ENCODE measurements around the gene AUTS2.

The AUTS2 gene

DNA sequence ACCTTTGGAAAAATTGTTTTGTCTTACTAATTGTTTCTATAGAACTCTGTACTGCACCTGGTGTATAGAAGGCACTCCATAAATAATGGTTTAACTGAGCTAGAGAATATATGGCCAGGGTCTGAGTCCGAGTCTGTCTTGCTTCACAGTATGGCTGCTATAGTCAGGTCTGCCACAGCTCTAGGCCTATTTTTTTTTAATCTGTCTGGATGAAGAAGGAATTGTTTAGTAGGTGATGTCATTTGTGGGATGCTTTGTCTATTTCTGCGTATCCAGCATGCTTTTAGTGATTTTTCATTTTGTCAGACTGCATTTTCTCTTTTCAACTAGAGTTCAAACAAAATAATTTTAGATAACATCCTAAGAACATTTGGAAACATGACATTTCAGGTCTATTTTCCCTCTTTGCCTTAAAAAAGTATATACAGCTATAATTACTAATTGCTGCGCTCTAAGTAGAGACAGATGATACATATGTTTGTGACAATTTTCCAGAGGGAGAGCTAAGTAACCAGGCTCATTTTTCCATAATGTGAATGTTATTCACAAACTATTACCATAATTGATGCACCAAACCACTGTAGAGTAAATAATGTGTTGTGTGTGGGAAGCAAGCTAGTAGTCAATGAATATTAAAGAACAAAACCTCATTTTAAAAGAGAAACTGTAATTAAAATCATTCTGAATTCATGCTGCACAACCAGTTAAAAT, 361.7 kb downstream of the AUTS2 start:
- DNase-seq = no peak

DNA sequence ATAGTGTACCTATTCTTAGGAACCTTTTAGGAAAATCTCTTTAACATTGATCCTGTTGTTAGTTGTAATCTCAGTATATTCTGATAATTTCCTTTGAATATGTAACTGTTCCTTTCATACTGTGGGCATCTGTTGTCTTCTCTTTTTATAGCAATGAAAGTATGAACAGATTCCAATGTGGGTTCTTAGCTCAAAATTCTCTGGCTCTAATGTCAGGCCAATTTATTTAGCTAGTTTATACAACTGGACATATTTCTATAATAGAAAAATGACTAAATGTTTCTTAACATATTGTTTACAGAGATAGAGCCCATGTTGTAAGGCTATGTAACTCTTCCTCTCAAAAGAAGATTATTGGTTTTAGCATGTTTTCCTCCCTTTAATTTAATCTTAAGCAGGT, 363.2 kb downstream of the AUTS2 start:
- DNase-seq = no peak

DNA sequence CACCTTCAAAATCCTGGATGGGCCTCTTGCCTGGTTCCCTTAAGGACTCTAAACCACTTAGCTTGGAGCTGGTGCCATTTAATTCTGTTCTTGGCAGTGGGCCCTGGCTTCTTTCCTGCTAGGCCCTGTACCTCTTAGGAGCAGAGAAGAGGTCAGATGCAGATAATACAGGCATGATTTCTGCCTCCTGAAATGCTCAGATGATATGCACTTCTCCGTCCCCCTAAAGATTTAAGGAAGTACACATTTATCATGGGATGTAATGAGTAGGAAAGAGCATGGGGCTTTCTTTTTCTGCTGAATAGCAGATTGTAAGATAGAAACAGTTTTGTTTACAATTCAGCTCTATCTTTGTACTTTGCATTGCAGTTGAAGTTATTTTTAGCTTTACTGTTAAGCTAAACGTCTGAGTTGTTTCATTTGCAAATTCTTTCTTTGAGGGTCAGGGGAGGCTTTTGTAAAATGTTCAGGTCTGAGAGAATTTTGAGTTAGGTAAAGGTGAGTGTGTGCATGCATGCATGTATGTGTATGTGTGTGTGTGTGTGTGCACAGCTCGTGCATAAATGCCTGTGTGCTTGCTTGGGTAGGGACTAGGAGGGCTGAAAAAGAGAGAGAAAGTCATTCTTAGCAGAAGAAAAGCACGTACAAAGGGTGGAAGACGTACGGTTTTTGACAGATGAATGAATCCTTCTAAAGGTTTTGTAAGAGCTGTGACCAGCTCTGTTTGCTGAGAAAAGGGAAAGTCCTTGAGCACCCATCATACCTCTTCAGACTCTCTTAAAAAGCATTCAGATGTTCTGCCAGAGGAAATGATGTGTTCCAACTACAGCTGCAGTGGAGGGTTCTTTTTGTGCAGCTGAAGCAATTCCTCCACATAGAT, 364.2 kb downstream of the AUTS2 start:
- DNase-seq = no peak

DNA sequence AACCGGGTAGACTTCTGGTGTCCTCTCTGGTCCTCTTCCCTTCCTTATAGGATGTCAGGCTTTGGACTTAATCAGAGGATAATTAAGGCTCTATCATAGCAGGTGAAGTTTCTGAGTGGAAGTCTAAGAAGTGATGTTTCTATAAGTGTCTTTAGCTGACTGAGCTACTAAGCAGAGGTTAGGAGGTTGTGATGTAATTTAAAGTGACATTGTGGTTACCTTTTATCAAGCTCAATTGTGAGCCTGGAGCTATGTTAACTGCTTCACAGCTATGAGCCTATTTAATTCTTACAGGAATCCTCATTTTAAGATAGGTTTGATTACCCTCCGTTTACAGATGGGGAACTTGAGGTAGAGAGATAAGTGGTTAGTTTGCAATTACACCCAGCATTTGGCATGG, 365.1 kb downstream of the AUTS2 start:
- DNase-seq = no peak

DNA sequence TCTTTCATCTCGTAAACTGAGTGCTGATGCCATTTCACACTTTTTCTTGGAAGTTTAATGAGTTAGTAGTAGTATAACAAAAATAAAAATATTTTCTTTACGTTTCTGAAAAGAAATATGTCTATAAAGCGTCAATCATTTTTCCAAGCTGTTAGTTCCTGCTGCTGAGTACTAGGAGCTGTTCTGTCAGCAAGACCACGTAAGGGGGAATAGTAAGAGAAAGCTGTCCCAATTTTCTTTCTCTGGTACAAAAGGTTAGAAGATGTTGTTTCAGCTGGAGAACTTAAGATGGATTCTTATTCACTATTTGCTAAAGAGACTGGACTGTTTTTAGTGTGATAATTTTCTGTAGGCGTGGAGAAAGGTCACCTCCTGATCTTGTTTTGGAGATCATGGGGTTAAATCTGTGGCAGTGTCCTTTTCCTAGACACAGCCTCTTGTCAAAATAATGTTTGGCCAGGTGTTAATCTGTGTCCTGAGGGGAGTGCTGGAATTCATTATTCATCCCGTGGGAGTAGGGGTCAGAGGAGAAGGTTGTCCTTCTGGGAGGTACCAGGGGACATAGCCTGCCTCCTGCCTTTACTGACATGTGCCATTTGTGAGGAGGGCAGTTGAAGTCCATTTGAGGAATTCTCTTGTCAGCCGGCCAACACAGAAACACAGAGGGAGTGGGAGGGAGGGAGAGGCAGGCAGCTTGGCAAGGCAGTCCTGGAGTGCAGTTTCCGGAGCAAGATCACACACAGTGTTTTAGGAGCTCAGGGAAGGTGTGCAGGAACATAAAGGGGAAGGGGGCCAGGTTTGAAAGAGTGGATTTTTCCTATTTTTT, 368.7 kb downstream of the AUTS2 start:
- DNase-seq = no peak

DNA sequence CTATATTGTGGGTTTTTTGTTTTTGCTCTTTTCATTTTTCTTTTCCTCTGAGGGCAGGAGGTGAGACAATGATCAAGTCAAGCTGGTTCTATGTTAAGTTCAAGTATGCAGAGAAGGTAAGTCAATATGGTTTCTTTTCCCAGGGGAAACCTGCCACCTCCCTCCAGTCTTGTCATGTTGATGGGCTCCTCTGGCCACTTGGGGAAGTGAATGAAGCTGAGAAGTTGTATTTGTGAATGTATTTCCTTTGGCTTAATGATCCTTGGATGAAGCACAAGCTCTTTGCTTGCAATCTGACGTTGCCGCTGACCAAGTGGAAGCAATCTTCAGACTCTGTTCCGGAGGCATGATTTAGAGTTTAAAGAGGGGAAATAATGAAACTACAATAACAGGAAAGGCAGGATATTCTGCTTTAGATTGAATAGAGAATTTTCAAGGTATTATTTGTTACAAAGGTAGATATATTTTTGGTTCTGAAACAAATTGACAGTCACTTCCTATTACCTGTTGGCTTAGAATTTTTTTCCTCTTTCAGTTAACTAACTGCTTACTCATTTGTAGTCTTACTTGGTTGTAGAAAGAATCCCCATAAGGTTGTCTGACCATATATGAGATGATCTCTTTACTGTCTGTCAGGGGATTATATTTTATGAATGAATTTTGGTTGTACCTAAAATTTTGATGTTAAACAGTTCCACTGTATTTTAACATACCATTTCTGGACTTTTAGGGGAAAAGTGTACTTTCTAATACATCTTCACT, 369.6 kb downstream of the AUTS2 start:
- no peak for DNase-seq

DNA sequence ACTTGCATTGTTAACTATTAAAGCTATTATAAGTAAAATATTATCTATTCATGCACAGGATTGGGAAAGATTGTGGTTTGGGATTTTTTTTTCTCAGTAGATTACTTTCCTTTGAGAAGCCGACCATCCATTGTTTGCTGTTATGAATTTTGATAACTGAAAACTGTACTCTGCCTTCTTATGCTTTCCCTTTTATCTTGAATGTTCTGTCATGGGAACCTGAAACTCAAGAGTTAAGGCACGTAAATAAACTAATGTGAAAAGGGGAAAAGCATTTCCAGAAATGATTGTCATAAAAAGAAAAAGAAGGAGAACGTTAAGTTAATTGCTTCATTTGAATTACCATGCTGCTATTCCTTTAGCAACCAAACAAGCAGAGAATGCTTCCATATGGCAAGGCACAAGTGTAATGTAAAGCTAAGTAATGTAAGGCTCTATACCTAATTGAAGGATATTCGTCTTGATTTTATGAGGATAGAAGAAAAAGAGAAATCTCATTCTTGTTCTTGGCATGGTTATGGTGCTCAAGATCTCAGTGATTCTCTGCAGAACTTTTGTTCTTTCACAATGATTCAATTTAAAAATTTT, 370.8 kb downstream of the AUTS2 start:
- DNase-seq = no peak

DNA sequence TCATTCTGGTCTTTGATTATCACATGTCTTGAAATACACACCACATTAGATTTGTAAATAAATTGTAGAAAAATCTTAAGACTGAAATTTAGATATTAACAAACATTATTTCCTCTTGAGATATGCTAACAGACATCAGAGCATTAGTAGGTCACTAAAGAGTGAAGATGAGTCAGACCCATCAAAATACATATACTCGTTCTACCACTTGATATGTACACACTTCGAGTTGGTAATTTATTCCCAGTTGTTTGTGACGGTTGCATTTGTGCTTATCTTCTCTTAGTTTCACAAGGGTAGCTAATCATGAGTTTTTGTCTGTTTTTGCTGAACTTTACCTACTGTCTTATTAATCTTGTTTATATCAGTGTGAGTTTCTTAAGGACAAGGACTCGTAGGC, 383.4 kb downstream of the AUTS2 start:
- no peak for DNase-seq

DNA sequence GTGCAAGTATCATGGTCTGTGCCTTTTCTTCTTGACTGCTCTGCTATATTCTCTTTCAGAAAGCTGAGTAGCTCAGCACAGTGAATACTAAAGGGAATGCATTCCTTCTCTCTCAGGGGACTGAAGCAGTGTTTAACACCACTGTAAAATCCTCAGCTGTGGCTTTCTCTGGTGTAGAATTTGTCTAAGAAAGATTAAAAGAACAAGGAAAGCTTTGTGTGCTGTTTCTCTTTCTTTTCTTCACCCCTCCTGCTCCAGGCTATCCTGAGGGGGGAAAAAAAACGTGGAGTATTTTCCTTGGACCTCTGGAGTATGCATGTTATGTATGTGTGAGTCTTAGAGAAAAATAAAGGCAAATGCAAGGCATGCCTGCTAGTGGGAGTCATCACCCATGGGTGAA, 383.9 kb downstream of the AUTS2 start:
- no peak for DNase-seq

DNA sequence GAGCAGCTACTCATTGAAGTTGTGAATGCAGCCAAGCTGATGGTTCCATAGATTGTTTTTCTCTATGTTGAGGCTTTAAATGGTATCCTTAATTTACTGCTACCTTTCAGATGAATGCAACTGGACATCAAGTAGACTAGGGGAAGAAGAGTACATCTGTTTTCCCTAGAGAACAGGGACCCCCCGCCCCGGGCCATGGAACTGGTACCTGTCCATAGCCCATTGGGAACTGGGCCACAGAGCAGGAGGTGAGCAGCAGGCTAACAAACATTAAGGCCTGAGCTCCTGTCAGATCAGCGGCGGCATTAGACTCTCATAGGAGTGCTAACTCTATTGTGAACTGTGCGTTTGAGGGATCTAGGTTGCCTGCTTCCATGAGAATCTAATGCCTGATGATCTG, 391.3 kb downstream of the AUTS2 start:
- no peak for DNase-seq

DNA sequence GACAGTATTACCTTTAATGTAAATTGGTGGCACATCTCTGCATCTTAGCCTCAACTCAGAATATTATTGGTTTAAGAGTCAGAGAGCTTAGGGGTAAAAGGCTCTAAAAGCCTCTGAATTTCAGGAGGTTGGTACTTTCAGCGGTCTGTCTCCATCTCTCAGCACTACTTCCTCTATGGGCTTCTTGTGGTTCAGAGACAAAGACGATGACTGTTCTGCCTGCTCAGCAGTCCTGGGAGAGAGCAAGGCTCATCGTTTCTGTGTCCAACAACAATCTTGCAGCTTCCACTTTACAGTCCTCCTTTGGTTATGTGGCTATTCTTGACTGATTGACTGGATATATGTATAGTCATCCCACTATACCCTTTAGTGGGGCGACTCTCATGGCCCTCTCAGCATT, 394.7 kb downstream of the AUTS2 start:
- no peak for DNase-seq

DNA sequence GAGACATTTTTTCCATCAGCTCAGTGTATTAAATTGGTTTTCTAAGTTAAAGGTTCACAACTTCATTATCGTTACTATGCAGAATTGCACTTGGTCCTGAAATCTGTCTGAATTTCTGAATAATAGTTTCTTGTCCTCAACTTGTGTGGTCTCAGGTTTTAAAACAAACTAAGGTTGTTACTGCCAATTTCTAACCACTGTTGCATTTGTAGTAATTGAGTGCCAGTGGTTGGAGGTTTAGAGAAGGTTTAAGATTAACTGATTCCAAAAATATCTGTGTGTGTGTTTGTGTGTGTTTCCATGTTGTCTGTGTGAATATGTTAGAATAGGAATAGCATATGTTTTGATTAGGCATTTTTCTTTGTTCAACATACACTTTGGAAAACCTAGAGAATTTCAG, 395.9 kb downstream of the AUTS2 start:
- DNase-seq = no peak

DNA sequence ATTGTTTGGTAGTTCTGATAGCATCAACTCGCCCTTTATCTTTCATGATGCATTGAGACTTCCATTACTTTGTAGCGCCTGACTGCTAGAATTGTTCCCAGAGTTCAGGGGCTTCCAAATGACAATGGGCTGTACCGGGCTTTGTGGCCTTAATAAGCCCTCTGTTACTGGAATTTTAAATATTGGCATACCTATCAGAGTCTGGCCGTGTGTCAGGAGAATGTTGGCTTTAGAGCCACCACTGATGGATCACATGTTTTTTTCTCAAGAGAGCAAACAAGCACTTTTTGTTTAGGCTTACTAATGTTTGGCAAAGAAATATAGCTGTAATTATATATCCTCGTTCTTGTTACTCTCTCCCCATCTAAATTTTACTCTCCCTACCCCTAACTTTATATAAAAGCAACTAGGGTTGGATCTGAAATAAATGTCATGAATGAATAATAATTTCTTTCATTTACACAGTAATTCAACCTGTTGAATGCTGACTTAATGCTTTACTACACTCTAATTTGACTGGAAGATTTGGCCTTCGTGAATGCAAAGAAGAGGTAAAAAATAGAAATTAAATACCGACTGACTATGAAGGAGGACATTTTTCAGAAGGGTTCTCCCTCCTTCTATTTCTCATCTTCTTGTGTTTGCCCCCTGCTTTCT, 396.7 kb downstream of the AUTS2 start:
- no peak for DNase-seq

DNA sequence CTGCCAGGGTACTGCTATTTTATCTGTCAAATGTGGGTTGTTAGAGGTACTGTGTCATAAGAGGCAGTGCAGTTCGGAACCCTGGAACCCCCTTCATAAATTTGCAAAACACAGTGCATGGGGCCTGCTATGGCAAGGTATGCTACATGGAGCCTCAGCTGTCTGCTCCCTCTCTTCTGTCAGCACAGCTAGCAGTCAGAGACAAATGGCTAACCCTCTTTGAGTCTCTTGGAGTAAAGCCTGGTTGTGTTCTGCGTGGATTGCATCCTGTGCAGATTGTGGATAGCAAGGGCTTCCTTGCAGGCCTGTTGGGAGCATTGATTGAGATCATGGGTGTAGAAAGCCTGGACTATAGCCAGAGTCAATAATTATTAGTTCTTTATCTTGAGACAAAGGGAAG, 397.8 kb downstream of the AUTS2 start:
- DNase-seq = no peak

DNA sequence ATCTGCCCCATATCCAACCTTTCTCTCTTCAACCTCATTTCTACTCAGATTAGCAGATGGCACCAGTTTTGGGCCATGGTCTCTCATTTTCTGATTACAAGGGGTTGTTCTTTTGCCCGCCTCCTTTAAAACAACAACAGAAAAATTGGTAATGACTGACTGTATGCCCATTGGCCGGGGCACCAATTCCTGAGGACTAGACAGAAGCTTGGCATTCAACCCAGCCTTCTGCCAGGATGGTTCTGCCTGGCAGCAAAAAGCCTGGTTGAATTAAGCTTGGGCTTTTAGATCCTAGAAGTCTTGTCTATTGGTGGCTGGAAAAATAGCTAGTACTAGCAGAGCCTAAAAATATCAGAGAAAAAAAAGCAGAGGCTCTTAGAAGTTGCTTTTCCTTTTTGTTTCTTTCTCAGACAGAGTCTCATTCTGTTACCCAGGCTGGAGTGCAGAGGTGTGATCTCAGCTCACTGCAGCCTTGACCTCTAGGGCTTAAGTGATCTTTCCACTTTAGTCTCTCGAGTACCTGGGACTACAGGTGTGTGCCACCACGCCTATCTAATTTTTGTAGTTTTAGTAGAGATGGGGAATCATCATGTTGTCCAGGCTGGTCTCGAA, 402.6 kb downstream of the AUTS2 start:
- no peak for DNase-seq

DNA sequence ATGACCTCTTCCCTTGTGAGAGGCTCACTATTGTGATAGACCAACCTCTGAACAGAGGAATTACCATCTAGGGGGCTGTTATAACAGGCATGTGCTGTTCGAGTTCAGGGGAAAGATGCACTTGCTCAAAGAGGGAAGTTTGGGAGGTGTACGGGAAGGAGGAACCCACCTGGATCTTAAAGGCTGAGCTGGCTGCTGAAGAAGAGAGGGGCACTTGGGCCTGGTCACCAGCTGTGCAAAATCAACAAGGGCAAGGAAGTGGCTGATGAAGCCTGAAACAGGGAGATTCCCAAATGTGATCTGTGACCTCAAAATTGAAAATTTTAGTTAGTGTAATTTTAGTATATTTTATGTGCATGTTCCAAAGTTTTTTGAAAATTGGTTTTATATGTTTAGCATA, 407.2 kb downstream of the AUTS2 start:
- no peak for DNase-seq

DNA sequence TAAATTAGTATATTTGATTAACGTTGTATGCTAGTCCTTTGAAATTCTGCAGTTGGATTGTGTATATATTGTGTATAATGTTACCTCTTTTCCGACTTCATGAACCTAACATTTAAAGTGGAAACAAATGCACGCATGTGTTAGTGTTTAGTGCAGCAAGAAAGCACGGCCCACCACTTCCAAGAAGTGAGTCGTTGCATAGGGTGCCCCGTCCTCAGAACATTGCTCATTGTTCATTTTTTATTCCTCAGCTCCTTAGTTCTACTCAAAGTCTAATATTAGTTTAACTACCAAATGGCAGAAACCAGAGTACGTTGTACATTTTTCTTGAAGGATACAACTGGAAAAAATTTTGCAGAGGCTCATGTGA, 407.6 kb downstream of the AUTS2 start:
- no peak for DNase-seq

DNA sequence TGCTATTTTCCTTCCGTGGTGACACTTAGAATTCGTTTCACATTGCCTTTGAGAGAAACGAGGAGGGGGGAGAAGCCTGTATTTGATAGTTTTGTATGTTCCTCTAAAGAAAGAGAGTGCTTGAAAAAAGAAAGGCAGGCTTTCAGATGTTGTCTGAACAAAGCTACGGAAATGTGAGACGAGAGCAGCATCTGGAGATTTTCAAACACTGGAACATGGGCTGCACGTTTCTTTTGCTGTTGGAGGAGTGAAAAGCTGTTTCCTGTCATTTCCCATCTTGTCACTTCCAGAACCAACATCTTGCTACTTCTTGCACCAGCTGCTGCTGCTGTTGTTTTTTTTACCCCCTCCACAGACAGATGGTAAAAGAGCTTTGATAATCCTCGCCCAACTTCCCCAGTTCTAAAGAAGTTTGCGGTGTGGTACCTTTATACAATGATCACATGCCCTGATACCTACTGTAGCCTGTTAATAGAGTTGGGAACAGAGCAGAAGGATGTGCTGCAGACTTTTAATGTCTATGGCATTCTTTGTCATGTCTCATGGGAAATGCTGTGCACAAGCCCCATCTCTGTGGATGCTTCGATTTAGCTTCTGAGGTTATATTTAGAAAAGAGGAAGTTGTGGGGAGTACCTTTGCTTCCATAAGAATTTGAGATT, 408.1 kb downstream of the AUTS2 start:
- DNase-seq = no peak

DNA sequence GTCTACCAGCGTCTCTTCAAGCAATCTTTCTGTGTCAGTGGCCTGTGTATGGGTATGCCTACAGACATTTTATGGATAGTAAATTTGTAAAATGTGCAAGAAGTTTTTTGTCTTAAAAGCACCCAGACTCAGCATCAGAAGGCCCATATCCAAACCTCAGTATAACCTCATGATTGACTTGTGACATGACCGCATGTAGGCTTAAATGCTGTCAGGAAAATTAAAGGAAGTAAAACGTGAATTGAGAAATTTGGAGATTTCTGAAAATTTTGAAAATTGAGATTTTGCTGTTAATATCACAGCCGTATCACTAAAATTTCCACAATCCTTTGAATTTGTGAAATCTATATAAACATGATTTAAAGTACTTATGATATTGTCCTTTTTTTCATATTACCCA, 410.2 kb downstream of the AUTS2 start:
- DNase-seq = no peak

DNA sequence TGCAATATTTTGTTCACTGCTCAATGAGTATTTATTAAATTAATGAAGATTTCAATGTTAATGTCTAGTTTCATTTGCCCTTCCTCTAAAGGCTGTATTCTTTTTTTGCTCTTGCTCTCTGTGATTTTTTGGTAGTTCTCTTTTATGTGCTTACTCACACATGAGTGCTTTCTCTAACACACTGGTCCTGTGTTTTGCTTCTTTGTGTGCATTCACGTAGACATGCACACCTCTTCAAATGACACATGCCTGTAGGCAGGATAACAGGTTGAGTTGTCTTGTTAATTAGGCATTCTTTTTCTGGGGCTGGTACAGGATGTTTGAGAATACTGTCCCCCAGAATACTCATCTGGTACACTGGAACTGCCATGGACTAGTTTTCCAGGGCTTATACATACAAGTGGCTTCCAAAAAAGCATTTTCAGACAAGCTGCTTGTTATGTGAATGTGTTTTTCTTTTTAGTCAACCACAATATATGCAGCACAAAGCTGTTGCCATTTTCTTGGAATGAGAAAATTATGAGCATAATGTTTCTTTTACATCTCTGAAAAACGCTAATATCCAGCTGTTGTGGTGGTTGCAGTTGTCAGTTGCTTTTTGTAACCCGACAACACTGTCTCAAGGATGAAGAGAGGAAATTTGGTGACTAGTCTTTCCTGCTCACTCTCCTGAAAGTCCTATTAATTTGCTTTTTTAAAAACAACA, 416.4 kb downstream of the AUTS2 start:
- no peak for DNase-seq

All from CD4-positive, alpha-beta T cell treated with Interleukin-15 for 1 hour (primary cell).